ENCODE data around the gene TSTD2.

Gene TSTD2

DNA sequence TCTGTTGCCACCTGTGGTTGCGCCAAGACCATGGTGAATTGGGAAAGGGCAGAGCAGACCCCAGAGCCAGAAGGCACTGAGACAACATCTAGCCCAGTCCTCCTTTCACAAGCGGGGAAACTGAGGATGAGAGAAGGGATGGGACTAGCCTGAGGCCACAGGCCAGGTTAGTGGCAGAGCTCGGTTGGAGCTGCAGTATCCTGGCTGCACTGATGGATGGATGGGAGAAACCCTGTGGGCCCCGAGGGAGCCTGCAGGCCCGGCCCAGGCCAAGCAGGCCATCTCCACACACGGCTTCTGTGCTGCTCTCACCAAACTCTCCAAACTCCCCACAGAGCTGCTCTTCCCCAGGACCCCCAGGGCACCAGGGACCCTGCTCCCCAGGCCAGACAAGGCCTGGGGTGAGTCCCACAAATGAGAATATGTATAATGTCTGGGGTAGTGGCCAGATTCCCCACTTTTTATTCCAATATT, 60.2 kb downstream of the TSTD2 start:
- Histone ChIP-seq H4K20me1 (ENCODE audit: low read depth, low read length) (no peaks in the 10 kb centered on the region), H3K9me2 (replicated peaks; ENCODE audit: insufficient read depth, low read length) (no peaks in the 10 kb centered on the region), H3K27me3 (ENCODE audit: low read length) (no peaks in the 10 kb centered on the region), H3K36me3 (ENCODE audit: low read length) (no peaks in the 10 kb centered on the region), H2AFZ (ENCODE audit: low read depth, low read length, severe bottlenecking) (no peak overlapping the region), H3K79me2 (ENCODE audit: insufficient read depth, low read length) (no peaks in the 10 kb centered on the region), H3K27ac (ENCODE audit: low read depth, low read length) (no peak overlapping the region), H3K4me2 (ENCODE audit: low read depth, low read length, poor library complexity, severe bottlenecking) (no peak overlapping the region), H3K4me3 (ENCODE audit: insufficient read depth, low read length, poor library complexity, severe bottlenecking) (no peak overlapping the region), H3F3A (ENCODE audit: insufficient read depth) (no peaks in the 10 kb centered on the region), H3K9me3 (ENCODE audit: insufficient read depth, low read length) (no peaks in the 10 kb centered on the region), H3K9ac (ENCODE audit: low read length) (no peak overlapping the region)
- TF ChIP-seq, protein P1, sequence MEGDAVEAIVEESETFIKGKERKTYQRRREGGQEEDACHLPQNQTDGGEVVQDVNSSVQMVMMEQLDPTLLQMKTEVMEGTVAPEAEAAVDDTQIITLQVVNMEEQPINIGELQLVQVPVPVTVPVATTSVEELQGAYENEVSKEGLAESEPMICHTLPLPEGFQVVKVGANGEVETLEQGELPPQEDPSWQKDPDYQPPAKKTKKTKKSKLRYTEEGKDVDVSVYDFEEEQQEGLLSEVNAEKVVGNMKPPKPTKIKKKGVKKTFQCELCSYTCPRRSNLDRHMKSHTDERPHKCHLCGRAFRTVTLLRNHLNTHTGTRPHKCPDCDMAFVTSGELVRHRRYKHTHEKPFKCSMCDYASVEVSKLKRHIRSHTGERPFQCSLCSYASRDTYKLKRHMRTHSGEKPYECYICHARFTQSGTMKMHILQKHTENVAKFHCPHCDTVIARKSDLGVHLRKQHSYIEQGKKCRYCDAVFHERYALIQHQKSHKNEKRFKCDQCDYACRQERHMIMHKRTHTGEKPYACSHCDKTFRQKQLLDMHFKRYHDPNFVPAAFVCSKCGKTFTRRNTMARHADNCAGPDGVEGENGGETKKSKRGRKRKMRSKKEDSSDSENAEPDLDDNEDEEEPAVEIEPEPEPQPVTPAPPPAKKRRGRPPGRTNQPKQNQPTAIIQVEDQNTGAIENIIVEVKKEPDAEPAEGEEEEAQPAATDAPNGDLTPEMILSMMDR (IDR thresholded peaks at IDR 0.05; ENCODE audit: insufficient read depth, low read length, poor library complexity, severe bottlenecking) = no peak
- no peak for TF ChIP-seq EZH2phosphoT487 (conservative IDR thresholded peaks at IDR 0.05; ENCODE audit: low read length)

DNA sequence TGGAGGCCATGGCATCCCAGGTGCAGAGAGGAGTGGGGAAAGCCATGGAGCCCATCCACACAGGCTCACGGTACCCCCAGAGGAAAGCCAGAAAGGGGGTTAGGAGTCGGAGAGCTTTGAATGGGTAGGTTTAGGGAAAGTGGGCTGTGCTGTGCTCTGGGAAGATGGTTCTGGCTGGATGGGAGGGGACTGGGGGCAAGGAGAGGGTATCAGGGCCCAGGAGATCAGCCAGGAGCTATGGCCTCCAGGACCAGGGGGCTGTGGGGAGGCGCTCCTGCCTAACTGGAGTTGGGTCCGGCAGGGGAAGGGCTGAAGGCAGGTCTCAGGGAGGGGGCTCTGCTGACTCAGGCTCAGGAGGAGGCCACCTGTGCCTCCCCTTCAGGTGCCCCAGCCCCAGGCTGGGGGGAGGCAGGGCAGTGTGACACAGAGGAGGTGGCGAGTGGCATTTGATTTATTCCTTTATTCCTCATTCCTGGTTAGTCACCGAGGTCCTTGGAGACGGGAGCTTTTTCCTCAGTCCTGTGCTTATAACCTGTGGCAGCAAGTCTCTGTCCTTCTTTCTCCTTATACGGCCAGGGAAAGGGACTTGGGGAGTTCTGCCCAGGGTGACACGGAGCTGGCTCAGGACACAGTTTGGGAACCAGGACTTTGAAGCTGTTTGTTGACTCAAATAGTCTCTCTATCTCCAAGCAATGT, 60.8 kb downstream of the TSTD2 start:
- no peak overlapping the region for H3K9ac ChIP-seq (ENCODE audit: low read length)
- no peaks in the 10 kb centered on the region for H4K20me1 ChIP-seq (ENCODE audit: low read depth, low read length)
- H3K9me2 ChIP-seq (replicated peaks; ENCODE audit: insufficient read depth, low read length) = no peaks in the 10 kb centered on the region
- H3K4me2 ChIP-seq (ENCODE audit: low read depth, low read length, poor library complexity, severe bottlenecking) = no peak overlapping the region
- no peak overlapping the region for H3K27ac ChIP-seq (ENCODE audit: low read depth, low read length)
- H3K9me3 ChIP-seq (ENCODE audit: insufficient read depth, low read length) = no peaks in the 10 kb centered on the region
- H3K79me2 ChIP-seq (ENCODE audit: insufficient read depth, low read length) = no peaks in the 10 kb centered on the region
- no peaks in the 10 kb centered on the region for H3K27me3 ChIP-seq (ENCODE audit: low read length)
- H2AFZ ChIP-seq (ENCODE audit: low read depth, low read length, severe bottlenecking) = no peak overlapping the region
- H3F3A ChIP-seq (ENCODE audit: insufficient read depth) = no peaks in the 10 kb centered on the region
- TF ChIP-seq EZH2phosphoT487 (conservative IDR thresholded peaks at IDR 0.05; ENCODE audit: low read length) = no peak
- TF ChIP-seq, protein P1 (IDR thresholded peaks at IDR 0.05; ENCODE audit: insufficient read depth, low read length, poor library complexity, severe bottlenecking) = no peak
- no peaks in the 10 kb centered on the region for H3K36me3 ChIP-seq (ENCODE audit: low read length)
- H3K4me3 ChIP-seq (ENCODE audit: insufficient read depth, low read length, poor library complexity, severe bottlenecking) = no peak overlapping the region

DNA sequence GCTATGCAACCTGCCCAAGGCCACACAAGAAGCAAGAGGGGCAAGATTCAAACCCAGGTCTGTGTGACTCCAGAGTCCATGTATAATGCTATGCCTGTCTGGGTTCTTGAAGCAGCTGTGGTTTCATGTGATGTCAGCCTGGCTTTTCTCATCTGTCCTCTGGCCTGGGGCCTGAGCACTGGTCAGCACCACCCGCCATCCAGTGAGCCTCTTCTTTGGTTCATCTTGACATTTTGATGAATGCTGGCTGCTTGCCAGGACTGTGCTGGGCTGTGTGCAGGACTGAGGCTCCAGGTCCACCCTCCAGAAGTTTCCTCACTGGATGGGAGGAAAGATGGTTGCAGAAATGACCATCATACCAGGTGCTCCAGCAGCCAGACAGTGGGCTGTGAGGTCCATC, 61.5 kb downstream of the TSTD2 start:
- Histone ChIP-seq H3K9me2 (replicated peaks; ENCODE audit: insufficient read depth, low read length) (no peaks in the 10 kb centered on the region), H3K36me3 (ENCODE audit: low read length) (no peaks in the 10 kb centered on the region), H3K4me2 (ENCODE audit: low read depth, low read length, poor library complexity, severe bottlenecking) (no peak overlapping the region), H3F3A (ENCODE audit: insufficient read depth) (no peaks in the 10 kb centered on the region), H3K4me3 (ENCODE audit: insufficient read depth, low read length, poor library complexity, severe bottlenecking) (no peak overlapping the region), H4K20me1 (ENCODE audit: low read depth, low read length) (no peaks in the 10 kb centered on the region), H2AFZ (ENCODE audit: low read depth, low read length, severe bottlenecking) (no peak overlapping the region), H3K27me3 (ENCODE audit: low read length) (no peaks in the 10 kb centered on the region), H3K79me2 (ENCODE audit: insufficient read depth, low read length) (no peaks in the 10 kb centered on the region), H3K9me3 (ENCODE audit: insufficient read depth, low read length) (no peaks in the 10 kb centered on the region), H3K27ac (ENCODE audit: low read depth, low read length) (no peak overlapping the region), H3K9ac (ENCODE audit: low read length) (no peak overlapping the region)
- TF ChIP-seq, protein P1 (IDR thresholded peaks at IDR 0.05; ENCODE audit: insufficient read depth, low read length, poor library complexity, severe bottlenecking) = no peak
- no peak for TF ChIP-seq EZH2phosphoT487 (conservative IDR thresholded peaks at IDR 0.05; ENCODE audit: low read length)

All from SU-DHL-6 (cell line).